ENCODE measurements around the gene AIPL1. TPM values are rescaled to one million over a fixed set of nuclear protein-coding genes. Genes with fewer than 3 reads are reported as not detected.

AIPL1 gene
- total RNA-seq, 6 donors from 2014 or later: not detected

DNA sequence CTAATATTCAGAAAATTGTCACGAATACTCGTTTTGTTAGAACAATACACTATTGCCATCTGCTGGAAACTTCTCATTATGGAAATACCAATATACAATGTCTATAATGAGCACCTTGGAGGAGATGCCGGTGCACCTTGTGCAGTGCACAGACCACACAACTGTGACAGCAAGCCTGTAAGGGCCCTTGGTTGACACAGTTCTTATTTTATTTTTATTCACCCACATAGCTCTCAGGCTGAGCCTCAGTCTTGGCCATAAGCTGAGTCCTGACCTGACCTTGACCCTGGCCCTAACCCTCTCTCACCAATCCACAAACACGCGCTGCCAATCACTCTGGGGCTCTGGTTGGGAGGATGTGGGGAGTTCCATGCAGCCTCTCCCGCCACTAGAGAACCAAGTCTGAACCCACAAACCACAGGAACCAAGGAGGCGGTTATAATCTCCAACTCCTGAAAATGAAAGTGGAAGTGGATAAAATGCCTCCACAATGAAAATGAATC lies 7.6 kb downstream of the AIPL1 start:
- peaks cover 0 to 10% (median 0%) of the 10 kb centered on the region in 4 donors for H3K9me3 ChIP-seq
- no peak overlapping the region for H3K27ac ChIP-seq
- no peaks in the 10 kb centered on the region for H3K27me3 ChIP-seq
- ATAC-seq (ENCODE audit: low FRiP score in 2 of 2) (no peak), DNase-seq (no peak)
- TF ChIP-seq, protein P1, sequence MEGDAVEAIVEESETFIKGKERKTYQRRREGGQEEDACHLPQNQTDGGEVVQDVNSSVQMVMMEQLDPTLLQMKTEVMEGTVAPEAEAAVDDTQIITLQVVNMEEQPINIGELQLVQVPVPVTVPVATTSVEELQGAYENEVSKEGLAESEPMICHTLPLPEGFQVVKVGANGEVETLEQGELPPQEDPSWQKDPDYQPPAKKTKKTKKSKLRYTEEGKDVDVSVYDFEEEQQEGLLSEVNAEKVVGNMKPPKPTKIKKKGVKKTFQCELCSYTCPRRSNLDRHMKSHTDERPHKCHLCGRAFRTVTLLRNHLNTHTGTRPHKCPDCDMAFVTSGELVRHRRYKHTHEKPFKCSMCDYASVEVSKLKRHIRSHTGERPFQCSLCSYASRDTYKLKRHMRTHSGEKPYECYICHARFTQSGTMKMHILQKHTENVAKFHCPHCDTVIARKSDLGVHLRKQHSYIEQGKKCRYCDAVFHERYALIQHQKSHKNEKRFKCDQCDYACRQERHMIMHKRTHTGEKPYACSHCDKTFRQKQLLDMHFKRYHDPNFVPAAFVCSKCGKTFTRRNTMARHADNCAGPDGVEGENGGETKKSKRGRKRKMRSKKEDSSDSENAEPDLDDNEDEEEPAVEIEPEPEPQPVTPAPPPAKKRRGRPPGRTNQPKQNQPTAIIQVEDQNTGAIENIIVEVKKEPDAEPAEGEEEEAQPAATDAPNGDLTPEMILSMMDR (IDR thresholded peaks at IDR 0.05): no peak
- no peak for TF ChIP-seq POLR2A (IDR thresholded peaks at IDR 0.05)
- TF ChIP-seq POLR2AphosphoS5 (IDR thresholded peaks at IDR 0.05): no peak
- TF ChIP-seq EP300 (IDR thresholded peaks at IDR 0.05): no peak
- H3K4me3 ChIP-seq: no peak overlapping the region
- no peaks in the 10 kb centered on the region for H3K36me3 ChIP-seq
- H3K4me1 ChIP-seq: peaks cover 0 to 6% (median 0%) of the 10 kb centered on the region in 4 donors
- WGBS, 2 donors: 59 to 64% methylated on average over 7 of the region's 7 CpGs

DNA sequence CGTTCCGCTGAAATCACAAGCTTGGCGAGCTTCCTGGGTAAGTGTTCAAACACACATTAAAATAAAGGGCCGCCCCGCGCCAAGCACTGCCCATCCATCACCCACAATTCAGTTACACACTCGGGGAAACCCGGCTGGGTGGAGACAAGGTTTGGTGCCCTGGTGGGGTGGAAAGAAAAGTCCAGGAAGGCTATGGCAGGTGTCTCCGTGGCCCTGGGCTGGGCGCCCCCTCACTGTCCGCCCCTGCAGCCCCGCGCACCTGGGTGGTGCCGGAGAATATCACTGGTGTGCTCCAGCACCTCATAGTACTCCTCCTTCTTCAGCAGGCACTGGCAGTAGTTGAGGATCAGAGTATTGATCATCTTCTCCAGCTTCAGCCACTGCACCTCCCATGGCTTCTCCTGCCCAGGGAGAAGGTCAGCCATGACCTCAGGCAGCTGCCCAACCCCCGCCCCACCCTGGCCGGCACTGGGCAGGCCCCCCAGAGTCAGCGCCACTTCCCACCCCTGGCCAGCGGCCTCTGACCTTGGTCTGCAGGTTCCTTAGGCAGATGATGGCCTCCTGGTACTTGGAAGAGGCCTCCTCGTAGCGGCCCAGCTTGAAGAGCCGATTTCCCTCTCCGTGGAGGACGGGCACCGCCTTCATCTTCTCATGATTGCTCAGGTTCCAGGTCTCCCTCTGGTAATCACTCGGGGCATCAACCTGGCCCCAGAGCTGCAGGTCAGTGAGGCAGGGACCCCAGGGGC lies 8.4 kb downstream of the AIPL1 start:
- ATAC-seq (ENCODE audit: low FRiP score in 2 of 2) (no peak), DNase-seq (no peak)
- Histone ChIP-seq H3K27ac (no peak overlapping the region), H3K36me3 (no peaks in the 10 kb centered on the region), H3K4me1 (peaks cover 0 to 6% (median 3%) of the 10 kb centered on the region in 4 donors), H3K4me3 (no peak overlapping the region), H3K9me3 (peaks cover 0 to 9% (median 0%) of the 10 kb centered on the region in 4 donors), H3K27me3 (no peaks in the 10 kb centered on the region)
- TF ChIP-seq POLR2AphosphoS5 (IDR thresholded peaks at IDR 0.05) (no peak), EP300 (IDR thresholded peaks at IDR 0.05) (no peak), POLR2A (IDR thresholded peaks at IDR 0.05) (no peak)
- TF ChIP-seq, protein P1 (IDR thresholded peaks at IDR 0.05): no peak
- WGBS, 2 donors: 89 to 93% methylated on average over 8 to 21 of the region's 25 CpGs

DNA sequence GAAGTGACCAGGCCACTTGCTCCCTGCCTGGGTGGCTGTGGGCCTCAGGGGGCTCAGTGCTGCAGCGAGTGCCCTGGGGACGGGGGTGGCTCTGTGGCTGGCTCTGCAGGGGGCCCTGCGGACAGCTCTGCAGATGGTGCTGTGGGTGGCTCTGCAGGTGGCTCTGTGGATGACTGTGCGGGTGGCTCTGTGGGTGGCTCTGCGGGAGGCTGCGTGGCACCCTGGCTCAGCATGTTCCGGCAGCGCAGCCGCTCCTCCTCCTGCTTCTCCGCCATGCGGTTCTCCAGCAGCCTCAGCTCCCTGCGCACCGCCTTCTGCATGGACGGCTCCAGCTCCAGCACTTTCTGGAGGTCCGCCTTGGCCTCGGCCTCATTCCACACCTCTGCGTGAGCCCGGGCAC lies 9.5 kb downstream of the AIPL1 start:
- Histone ChIP-seq H3K27me3 (peaks cover 0 to under 1% (median 0%) of the 10 kb centered on the region in 4 donors), H3K27ac (no peak overlapping the region), H3K4me3 (no peak overlapping the region), H3K4me1 (peaks cover 0 to 6% (median 3%) of the 10 kb centered on the region in 4 donors), H3K9me3 (no peaks in the 10 kb centered on the region), H3K36me3 (no peaks in the 10 kb centered on the region)
- ATAC-seq (ENCODE audit: low FRiP score in 2 of 2): no peak
- TF ChIP-seq EP300 (IDR thresholded peaks at IDR 0.05): no peak
- TF ChIP-seq, protein P1 (IDR thresholded peaks at IDR 0.05): no peak
- TF ChIP-seq POLR2AphosphoS5 (IDR thresholded peaks at IDR 0.05): no peak
- TF ChIP-seq POLR2A (IDR thresholded peaks at IDR 0.05): no peak
- peak in 1 of 2 donors; percentile 80 for DNase-seq
- 84 to 88% methylated on average over 10 to 18 of the region's 18 CpGs for WGBS, 2 donors

DNA sequence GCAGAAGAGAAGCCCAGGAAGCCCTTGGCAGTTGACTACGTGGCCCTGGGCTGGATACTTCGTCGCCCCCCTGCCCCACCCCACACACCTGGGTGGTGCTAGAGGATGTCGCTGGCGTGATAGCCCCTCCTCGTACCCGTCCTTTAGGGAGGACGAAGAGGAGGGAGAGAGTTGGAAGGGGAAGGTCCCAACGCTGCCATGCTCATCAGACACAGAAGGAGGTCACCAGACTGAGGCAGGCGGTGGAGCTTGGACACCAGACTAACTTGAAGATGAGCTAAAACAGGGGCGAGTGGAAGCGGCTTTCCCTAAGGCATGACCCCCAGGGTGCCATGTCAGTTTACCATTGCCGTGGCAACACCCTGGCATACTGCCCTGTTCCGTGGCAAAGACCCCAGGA lies 11.0 kb downstream of the AIPL1 start:
- ATAC-seq (ENCODE audit: low FRiP score in 2 of 2) (no peak), DNase-seq (no peak)
- no peak overlapping the region for H3K4me3 ChIP-seq
- H3K27me3 ChIP-seq: peaks cover 0 to 4% (median 0%) of the 10 kb centered on the region in 4 donors
- H3K36me3 ChIP-seq: no peaks in the 10 kb centered on the region
- no peaks in the 10 kb centered on the region for H3K9me3 ChIP-seq
- peaks cover 0 to 6% (median 3%) of the 10 kb centered on the region in 4 donors for H3K4me1 ChIP-seq
- 74 to 75% methylated on average over 14 of the region's 14 CpGs for WGBS, 2 donors
- H3K27ac ChIP-seq: no peak overlapping the region
- TF ChIP-seq POLR2A (IDR thresholded peaks at IDR 0.05) (no peak), EP300 (IDR thresholded peaks at IDR 0.05) (no peak), POLR2AphosphoS5 (IDR thresholded peaks at IDR 0.05) (no peak)
- TF ChIP-seq, protein P1 (IDR thresholded peaks at IDR 0.05): no peak

All from upper lobe of left lung (tissue), 6 donors.